Measurements from ENCODE around the gene LRRC27.
"Not testable (repeated sequence)": the region's sequence is repeated elsewhere in the genome, so short reads cannot be mapped to it uniquely, and the experiment has no call there.

LRRC27 gene

DNA sequence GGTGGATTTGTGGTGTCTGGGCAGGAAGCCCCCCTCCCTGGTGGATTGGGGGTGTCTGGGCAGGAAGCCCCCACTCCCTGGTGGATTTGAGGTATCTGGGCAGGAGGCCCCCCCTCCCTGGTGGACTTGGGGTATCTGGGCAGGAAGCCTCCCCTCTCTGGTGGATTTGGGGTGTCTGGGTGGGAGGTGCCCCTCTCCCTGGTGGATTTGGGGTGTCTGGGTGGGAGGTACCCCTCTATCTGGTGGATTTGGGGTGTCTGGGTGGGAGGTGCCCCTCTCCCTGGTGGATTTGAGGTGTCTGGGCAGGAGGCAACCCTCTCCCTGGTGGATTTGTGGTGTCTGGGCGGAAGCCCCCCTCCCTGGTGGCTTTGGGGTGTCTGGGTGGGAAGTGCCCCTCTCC is 54.9 kb downstream of the LRRC27 start:
- not testable (repeated sequence) for H3K27me3 Mint-ChIP-seq; H3K27ac Mint-ChIP-seq; H3K9me3 Mint-ChIP-seq (ENCODE audit: low read depth); H3K4me3 Mint-ChIP-seq; H3K36me3 Mint-ChIP-seq; H3K4me1 Mint-ChIP-seq (ENCODE audit: low read depth)

DNA sequence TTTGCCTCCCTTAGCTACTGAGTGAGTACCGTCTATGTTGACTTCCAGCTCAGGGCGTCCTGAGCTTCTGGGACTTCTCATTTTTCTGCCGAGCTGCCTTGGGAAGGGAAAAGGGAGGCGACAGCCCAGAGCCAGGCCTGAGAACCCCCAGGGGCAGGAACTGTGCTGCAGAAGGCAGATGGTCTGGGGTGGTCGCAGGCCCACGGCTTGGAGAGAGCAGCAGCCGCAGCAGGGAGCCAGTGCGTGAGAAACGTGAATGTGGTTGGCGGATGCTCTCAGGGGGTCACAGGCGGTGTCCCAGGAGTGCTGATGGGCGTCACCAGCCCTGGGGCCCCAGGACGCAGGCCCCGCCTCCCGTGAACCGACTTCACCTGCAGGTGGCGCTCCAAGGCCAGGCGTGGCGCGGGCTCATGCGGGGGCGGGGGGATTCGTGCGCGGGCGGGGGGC is 55.8 kb downstream of the LRRC27 start:
- Mint-ChIP-seq H3K4me3 (peak overlapping the region; percentile 35), H3K27me3 (no peaks in the 10 kb centered on the region), H3K27ac (peak overlapping the region; percentile 84), H3K9me3 (ENCODE audit: low read depth) (peaks cover 8% of the 10 kb centered on the region), H3K36me3 (no peaks in the 10 kb centered on the region), H3K4me1 (ENCODE audit: low read depth) (peaks cover 2% of the 10 kb centered on the region)

DNA sequence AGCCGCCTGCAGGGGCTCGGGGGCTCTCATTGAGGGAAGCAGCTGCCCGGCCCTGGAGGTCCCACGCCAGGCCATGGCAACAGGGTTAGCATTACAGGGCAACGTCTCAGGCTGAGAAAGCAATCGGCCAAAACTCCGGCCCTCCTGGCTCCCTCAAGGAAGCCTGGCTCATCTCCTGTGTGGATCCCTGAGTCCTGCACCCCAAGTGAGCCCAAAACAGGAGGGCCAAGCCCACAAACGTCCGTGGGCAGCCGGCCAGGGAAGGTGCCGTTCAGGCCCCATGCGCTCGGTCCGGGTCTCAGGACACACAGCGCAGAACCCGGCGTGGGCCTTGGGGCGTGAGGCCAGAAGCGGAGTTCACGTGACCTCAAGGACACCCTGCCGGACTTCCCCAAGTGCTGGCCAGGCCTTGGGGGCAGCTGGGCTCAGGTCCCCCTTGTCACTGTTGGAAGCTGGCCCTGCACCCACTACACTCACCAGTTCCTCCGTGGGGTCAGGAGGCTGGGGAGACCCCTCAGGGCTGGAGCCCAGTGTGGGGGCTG is 57.0 kb downstream of the LRRC27 start:
- H3K27me3 Mint-ChIP-seq = no peaks in the 10 kb centered on the region
- H3K4me1 Mint-ChIP-seq (ENCODE audit: low read depth) = peaks cover 2% of the 10 kb centered on the region
- H3K4me3 Mint-ChIP-seq = no peak overlapping the region
- H3K9me3 Mint-ChIP-seq (ENCODE audit: low read depth) = peaks cover 8% of the 10 kb centered on the region
- H3K27ac Mint-ChIP-seq = no peak overlapping the region
- H3K36me3 Mint-ChIP-seq = no peaks in the 10 kb centered on the region

DNA sequence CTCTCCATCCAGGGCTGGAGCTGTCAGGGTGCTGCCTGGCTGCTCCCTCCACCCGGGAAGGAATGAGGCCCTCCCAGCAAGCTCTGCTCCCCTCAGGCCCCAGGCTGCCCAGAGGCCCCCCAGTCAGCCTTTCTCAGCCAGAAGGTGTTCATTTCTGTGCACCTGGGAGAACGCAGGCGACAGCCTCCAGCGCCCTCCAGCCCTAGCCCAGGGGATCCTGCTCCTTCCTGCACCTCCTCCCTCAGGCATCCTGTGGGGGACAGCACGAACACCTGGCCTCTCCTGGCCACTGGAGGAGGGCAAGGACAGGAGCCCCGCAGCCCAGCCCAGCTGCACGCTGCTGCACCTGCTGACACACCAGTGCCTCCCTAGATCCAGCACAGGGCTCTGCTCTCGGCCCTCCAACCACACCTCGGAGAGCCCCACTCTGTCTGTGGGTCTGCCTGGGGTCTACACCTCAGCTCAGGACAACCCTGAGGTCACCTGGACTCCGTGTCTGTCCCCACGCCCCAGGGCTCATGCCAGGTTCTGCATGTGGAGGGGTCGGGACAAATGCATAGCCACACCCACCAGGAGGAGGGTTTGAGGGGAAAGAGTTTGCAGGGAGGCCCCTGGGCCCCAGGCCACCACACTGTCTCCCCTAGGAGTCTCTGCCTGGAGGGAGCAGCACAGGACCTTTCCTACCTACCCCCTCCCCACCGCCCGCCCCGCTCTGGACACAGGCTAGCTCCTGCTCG is 57.6 kb downstream of the LRRC27 start:
- Mint-ChIP-seq H3K36me3 (no peaks in the 10 kb centered on the region), H3K9me3 (ENCODE audit: low read depth) (peaks cover 8% of the 10 kb centered on the region), H3K4me3 (no peak overlapping the region), H3K27ac (no peak overlapping the region), H3K27me3 (no peaks in the 10 kb centered on the region), H3K4me1 (ENCODE audit: low read depth) (peaks cover 2% of the 10 kb centered on the region)

DNA sequence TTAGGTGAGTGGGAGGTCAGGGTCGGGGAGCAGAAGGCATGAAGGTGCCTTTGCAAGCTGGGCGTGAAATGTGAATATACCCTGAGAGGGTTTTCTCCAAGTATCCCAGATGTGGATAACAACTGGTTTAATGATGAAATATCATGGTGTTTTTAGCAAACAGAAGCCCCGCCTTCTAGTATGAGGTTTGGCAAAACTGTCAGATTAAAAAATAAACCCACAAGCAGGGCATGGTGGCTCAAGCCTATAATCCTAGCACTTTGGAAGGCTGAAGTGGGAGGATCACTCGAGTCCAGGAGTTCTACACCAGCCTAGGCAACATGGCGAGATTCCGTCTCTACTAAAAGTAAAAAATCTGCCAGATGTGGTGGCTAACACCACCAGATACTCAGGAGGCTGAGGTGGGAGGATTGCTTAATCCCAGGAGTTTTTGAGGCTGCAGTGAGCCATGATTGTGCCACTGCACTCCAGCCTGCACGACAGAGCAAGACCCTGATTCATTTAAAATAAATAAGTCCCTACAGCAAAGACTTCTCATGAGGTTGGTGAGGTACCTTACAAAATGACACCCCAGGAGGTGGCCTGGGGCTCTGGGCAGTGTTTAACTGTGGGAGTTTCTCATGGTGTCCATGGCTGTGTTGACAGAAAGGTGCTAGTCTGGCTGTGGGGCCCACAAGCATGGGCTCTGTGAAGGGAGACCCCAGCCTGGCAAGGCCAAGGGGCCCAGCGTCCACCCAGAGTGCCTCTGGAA is 58.4 kb downstream of the LRRC27 start:
- H3K4me1 Mint-ChIP-seq (ENCODE audit: low read depth) = peaks cover 2% of the 10 kb centered on the region
- H3K27me3 Mint-ChIP-seq = no peaks in the 10 kb centered on the region
- peaks cover 8% of the 10 kb centered on the region for H3K9me3 Mint-ChIP-seq (ENCODE audit: low read depth)
- no peak overlapping the region for H3K4me3 Mint-ChIP-seq
- no peaks in the 10 kb centered on the region for H3K36me3 Mint-ChIP-seq
- no peak overlapping the region for H3K27ac Mint-ChIP-seq

DNA sequence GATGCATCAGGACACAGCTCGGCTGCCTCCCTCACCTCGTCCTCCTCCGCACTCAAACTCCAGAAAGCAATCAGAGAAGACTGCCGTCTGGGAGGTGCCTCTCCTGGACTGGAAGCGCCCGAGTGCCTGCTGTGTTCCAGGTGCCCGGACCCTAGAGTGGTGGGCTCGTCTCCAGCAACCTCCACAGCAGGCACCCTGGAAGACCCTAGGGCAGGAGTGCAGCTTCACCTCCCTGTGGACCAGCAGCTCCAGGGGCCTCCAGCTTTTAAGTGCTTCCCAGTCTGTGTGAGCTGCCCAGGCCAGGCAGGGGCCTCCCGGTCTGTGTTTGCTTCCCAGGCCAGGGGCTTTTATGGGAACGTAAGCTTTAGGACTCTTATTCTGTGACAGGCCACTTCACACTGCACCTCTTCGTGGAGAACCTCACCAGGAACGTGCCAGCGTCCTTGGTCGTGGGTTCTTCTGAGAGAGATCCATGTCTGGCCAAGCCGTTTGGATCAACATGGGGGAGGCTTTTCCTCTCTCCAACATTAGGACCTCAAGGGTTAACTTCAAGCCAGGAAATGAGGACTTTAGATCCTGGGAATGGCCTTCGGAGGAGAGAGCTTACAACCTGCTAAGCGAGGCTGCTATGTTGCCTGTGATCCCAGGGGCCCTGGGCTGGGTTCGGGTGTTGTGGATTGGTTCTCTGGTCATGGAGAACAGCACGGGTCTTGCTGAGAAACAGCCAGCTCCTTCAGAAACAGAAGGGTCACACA is 59.1 kb downstream of the LRRC27 start:
- Mint-ChIP-seq H3K27me3 (no peaks in the 10 kb centered on the region), H3K27ac (no peak overlapping the region)

DNA sequence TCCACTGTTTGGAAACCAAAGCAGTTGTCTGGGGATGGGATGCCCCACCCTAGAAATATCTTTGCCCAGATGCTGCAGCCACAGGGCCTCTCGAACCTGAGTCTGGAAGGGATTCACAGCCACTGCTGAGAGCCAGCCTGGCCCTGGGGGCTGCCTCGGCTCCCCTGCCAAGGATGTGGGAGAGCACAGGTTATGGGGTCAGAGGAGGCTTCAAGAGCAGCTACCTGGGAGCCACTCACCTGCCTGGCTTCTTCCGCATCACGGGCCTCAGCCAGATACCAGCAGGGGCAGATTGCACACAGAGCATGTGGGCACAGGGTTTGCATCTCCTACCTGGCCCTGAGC is 59.7 kb downstream of the LRRC27 start:
- Mint-ChIP-seq H3K27ac (no peak overlapping the region), H3K27me3 (no peaks in the 10 kb centered on the region), H3K4me1 (ENCODE audit: low read depth) (peaks cover 2% of the 10 kb centered on the region), H3K36me3 (no peaks in the 10 kb centered on the region), H3K9me3 (ENCODE audit: low read depth) (peaks cover 8% of the 10 kb centered on the region), H3K4me3 (no peak overlapping the region)

More for the DNA sequence above, 59.1 kb downstream of the LRRC27 start:
- H3K36me3 Mint-ChIP-seq = no peaks in the 10 kb centered on the region
- peaks cover 8% of the 10 kb centered on the region for H3K9me3 Mint-ChIP-seq (ENCODE audit: low read depth)
- H3K4me1 Mint-ChIP-seq (ENCODE audit: low read depth) = peaks cover 2% of the 10 kb centered on the region
- H3K4me3 Mint-ChIP-seq = no peak overlapping the region

DNA sequence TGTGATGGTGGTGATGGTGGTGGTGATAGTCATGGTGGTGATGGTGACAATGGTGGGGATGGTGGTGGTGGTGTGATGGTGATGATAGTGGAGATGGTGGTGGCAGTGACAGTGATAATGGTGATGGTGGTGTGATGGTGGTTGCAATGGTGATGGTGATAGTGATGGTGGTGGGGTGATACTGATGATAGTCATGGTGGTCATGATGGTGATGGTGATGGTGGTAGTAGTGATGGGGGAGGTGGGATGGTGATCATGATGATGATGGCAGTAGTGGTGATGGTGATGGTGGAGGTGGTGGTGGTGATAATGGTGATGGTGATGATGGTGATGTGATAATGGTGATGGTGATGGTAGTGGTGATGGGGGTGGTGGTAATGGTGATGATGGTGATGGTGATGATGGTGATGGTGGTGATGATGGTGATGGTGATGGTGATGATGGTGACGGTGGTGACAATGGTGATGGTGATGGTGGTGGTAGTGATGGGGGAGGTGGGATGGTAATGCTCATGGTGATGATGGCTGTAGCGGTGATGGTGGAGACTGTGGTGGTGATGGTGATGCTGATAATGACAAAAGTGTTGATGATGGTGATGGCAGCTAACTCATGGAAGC is 60.3 kb downstream of the LRRC27 start:
- H3K36me3 Mint-ChIP-seq = no peaks in the 10 kb centered on the region
- no peak overlapping the region for H3K27ac Mint-ChIP-seq
- H3K9me3 Mint-ChIP-seq (ENCODE audit: low read depth) = peaks cover 8% of the 10 kb centered on the region
- H3K27me3 Mint-ChIP-seq = no peaks in the 10 kb centered on the region
- no peak overlapping the region for H3K4me3 Mint-ChIP-seq
- peaks cover 2% of the 10 kb centered on the region for H3K4me1 Mint-ChIP-seq (ENCODE audit: low read depth)

DNA sequence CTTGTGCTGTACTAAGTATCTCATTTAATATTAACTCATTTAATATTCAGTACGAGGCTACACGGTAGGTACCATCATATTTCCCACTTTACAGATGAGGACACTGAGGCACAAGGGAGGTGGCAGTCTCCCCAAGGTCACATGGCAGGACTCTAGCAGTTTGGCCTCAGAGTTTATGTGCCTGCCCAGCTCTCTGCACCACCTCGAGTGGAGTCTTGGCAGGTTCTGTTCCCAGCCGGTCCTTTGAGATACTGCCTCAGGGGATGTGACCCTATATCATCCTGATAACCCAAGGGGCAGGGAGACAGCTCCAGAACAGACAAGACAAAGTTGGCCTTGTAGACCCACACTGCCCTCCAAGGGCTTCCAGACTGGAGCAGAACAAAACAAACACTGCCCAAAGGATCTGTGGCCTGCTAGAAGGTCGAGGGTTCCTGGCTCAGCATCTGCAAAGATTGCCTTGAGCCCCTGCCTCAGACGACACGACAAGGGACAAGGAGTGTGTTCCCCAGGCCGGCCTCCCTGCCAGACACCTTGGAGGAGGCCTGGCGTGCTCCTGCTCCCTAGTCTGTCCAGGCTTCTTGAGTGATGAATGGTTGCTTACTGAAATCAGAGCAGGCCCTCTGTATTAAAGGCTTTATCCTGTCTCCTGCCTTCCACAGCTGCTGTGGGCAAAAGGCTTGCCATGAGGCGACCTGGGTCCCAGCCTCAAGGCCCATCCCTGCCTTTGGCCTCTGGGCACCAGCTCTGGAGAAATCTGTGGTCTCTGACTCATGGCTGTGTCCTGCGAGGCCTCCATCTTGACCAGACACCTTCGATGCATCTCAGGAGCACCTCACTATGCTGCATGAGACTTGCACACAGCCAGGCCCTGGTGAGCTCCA is 61.1 kb downstream of the LRRC27 start:
- Mint-ChIP-seq H3K27ac (no peak overlapping the region), H3K27me3 (no peaks in the 10 kb centered on the region), H3K4me3 (no peak overlapping the region), H3K4me1 (ENCODE audit: low read depth) (peaks cover 5% of the 10 kb centered on the region), H3K9me3 (ENCODE audit: low read depth) (peaks cover 8% of the 10 kb centered on the region), H3K36me3 (no peaks in the 10 kb centered on the region)

DNA sequence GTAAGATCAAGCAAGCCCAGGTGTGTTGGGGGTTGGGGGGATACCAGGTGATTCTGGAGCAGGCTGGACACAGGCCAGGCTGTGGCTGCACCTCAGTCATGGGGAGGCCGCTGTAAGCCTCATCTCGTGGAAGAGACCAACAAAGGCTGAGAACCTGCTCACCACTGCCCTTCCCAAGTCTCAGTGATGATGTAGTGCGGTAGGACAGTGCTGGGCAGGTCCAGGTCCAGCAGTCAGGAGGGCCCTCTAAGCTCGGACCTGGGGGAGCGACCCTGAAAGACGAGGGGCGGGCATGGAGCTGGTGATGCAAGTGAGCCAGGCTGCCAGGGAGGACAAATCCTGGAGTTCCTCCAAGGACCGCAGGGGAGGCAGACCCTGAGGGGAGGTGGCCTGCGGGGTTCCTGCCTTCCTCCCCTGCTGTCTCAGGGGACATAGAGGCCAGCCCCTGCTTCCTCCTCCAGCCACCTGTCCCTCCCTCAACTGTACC is 61.7 kb downstream of the LRRC27 start:
- Mint-ChIP-seq H3K27me3 (no peaks in the 10 kb centered on the region), H3K4me3 (no peak overlapping the region), H3K9me3 (ENCODE audit: low read depth) (peaks cover 8% of the 10 kb centered on the region), H3K4me1 (ENCODE audit: low read depth) (peaks cover 7% of the 10 kb centered on the region), H3K27ac (no peak overlapping the region), H3K36me3 (no peaks in the 10 kb centered on the region)

DNA sequence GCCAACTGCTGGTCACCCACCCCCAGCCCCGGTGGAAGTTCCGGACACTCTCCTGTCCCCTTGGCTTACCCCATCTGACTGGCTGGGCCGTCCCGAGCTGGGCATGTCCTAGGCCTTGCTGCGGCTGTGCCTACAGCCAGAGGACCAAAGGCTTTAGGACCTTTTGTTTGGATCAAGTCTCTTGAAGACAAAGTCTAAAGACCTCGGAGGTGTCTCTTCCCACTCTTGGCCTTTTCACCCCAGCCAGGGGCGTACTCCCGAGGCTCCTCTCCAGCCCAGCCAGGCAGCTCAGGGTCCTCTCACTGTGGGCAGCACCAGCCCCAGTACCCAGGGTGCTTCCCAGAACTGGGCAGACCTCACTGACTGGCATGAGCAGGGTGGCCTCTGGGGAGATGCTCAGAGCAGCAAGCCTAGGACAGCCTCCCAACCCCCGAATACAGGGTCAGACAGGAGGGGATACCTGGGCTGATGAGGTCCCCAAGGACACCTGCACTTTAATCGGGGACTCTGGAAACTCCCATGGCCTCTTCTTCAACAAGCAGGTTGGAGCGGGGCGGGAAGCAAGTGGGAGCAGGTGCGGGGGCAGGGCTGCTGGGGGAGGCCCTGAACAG is 62.3 kb downstream of the LRRC27 start:
- Mint-ChIP-seq H3K9me3 (ENCODE audit: low read depth) (peaks cover 8% of the 10 kb centered on the region), H3K36me3 (no peaks in the 10 kb centered on the region), H3K4me1 (ENCODE audit: low read depth) (peaks cover 7% of the 10 kb centered on the region), H3K27me3 (no peaks in the 10 kb centered on the region), H3K4me3 (no peak overlapping the region), H3K27ac (no peak overlapping the region)

DNA sequence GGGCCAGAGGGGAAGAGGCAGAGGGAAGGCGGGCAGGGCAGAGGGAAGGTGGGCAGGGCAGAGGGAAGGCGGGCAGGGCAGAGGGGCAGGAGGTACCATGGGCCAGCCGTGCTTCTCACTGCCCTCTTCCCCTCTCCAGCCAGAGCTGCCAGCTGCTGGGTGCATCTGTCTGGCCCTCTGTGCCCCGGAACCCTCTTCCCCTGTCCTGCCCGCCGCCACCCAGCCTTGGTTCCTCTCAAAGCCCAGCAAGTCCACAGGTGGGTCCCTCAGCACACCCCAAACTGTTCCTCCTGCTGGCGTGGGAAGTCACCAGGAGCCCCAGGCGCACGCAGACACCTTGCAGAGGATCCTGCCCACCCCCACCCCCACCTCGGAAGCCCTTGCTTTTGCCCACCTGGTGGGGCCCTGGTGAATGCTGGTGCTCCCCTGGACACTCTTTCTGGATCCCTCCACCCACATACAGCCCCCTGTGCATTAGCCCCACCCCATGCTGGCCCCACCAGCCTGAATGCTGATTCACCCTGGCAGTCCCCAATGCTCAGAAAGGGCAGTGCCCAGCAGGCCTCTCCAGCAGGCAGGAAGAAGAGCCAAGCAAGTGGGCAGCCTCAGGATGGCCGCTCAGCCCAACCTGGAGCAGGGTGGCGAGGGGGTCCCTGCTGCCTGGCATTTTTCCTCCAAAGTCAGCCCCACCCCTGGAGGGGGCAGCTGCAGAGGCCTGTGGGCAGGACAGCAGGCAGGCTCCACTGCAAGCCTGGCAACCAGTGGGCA is 63.1 kb downstream of the LRRC27 start:
- peak overlapping the region; percentile 46 for H3K4me3 Mint-ChIP-seq
- no peaks in the 10 kb centered on the region for H3K36me3 Mint-ChIP-seq
- H3K27me3 Mint-ChIP-seq = no peaks in the 10 kb centered on the region
- H3K9me3 Mint-ChIP-seq (ENCODE audit: low read depth) = peaks cover 8% of the 10 kb centered on the region
- H3K27ac Mint-ChIP-seq = peak overlapping the region; percentile 3
- peaks cover 10% of the 10 kb centered on the region for H3K4me1 Mint-ChIP-seq (ENCODE audit: low read depth)

All from activated naive CD8-positive, alpha-beta T cell (primary cell).